HG03025 (cell line): ENCODE measurements around the gene ZNF358.

Experiments used
- ATAC-seq: cut with Tn5 transposase; IDR thresholded peaks from one replicate; pipeline ENCODE4 v1.9.1; 2021; ENCODE audit warnings: mild to moderate bottlenecking, moderate library complexity; ENCODE audit not compliant: unreplicated experiment, low FRiP score

ZNF358 gene

GRCh38 chr19:7519361-7520130 lies 3.6 kb downstream of the ZNF358 start:
- ATAC-seq: no peak

- ATAC-seq: no peak
These were observed 4.5 kb downstream of the ZNF358 start for GRCh38 chr19:7520131-7521051.

GRCh38 chr19:7521551-7522071 lies 5.7 kb downstream of the ZNF358 start:
- ATAC-seq: no peak

GRCh38 chr19:7522072-7522922 lies 6.4 kb downstream of the ZNF358 start, which contains the start of gene MCOLN1:
Gene MCOLN1, plus strand, starts transcription at chr19:7522624. Its CDS starts 127 bp downstream, at chr19:7522751.
- ATAC-seq: peak; percentile 65

- peak; percentile 3 for ATAC-seq
These were observed 7.2 kb downstream of the ZNF358 start for GRCh38 chr19:7522923-7523667.

- no peak for ATAC-seq
These were observed 8.6 kb downstream of the ZNF358 start for GRCh38 chr19:7524523-7524922.

GRCh38 chr19:7524992-7525739 lies 9.3 kb downstream of the ZNF358 start:
- ATAC-seq: no peak

- no peak for ATAC-seq
These were observed 10.4 kb downstream of the ZNF358 start for GRCh38 chr19:7526059-7526929.

- no peak for ATAC-seq
These were observed 11.8 kb downstream of the ZNF358 start for GRCh38 chr19:7527516-7528191.

GRCh38 chr19:7528192-7528519 lies 12.3 kb downstream of the ZNF358 start:
- no peak for ATAC-seq

- ATAC-seq: no peak
These were observed 12.8 kb downstream of the ZNF358 start for GRCh38 chr19:7528522-7529245.

- no peak for ATAC-seq
These were observed 13.3 kb downstream of the ZNF358 start for GRCh38 chr19:7529246-7529600.

- no peak for ATAC-seq
These were observed 13.9 kb downstream of the ZNF358 start for GRCh38 chr19:7529610-7530490.

GRCh38 chr19:7533281-7533885 lies 17.5 kb downstream of the ZNF358 start:
- ATAC-seq: no peak

- no peak for ATAC-seq
These were observed 18.1 kb downstream of the ZNF358 start for GRCh38 chr19:7533925-7534480.
